ENCODE measurements around the gene TENM3.

Gene TENM3

GRCh38 chr4:182470215-182470614, 227.0 kb downstream of the TENM3 start:
- H3K36me3 ChIP-seq (ENCODE audit: low read depth), result no peaks in the 10 kb centered on the region
- no peak overlapping the region for H3K4me3 ChIP-seq (ENCODE audit: severe bottlenecking)
- no peak for TF ChIP-seq CTCF (IDR thresholded peaks at IDR 0.05; ENCODE audit: poor library complexity, severe bottlenecking)
- H3K27ac ChIP-seq (ENCODE audit: poor library complexity, severe bottlenecking), result no peak overlapping the region
- no peaks in the 10 kb centered on the region for H3K9me3 ChIP-seq (ENCODE audit: severe bottlenecking)
- ATAC-seq (ENCODE audit: low read depth) (no peak), DNase-seq (ENCODE audit: low spot score) (no peak)
- peaks cover under 1% of the 10 kb centered on the region for H3K4me1 ChIP-seq (ENCODE audit: insufficient read depth, poor library complexity, severe bottlenecking)
- no peaks in the 10 kb centered on the region for H3K27me3 ChIP-seq (ENCODE audit: insufficient read depth, poor library complexity, severe bottlenecking)

- DNase-seq (ENCODE audit: low spot score) (no peak), ATAC-seq (ENCODE audit: low read depth) (no peak)
- Histone ChIP-seq H3K36me3 (ENCODE audit: low read depth) (no peaks in the 10 kb centered on the region), H3K27ac (ENCODE audit: poor library complexity, severe bottlenecking) (no peak overlapping the region), H3K4me3 (ENCODE audit: severe bottlenecking) (no peak overlapping the region), H3K27me3 (ENCODE audit: insufficient read depth, poor library complexity, severe bottlenecking) (no peaks in the 10 kb centered on the region), H3K4me1 (ENCODE audit: insufficient read depth, poor library complexity, severe bottlenecking) (peaks cover 7% of the 10 kb centered on the region), H3K9me3 (ENCODE audit: severe bottlenecking) (no peaks in the 10 kb centered on the region)
- no peak for TF ChIP-seq CTCF (IDR thresholded peaks at IDR 0.05; ENCODE audit: poor library complexity, severe bottlenecking)
These were observed 232.3 kb downstream of the TENM3 start for GRCh38 chr4:182475539-182475938.

GRCh38 chr4:182478475-182478874, 235.3 kb downstream of the TENM3 start:
- TF ChIP-seq CTCF (IDR thresholded peaks at IDR 0.05; ENCODE audit: poor library complexity, severe bottlenecking), result peak; percentile 83
- ATAC-seq (ENCODE audit: low read depth), result peak; percentile 65; the same call in 1 of the 3 replicates
- Histone ChIP-seq H3K9me3 (ENCODE audit: severe bottlenecking) (no peaks in the 10 kb centered on the region), H3K36me3 (ENCODE audit: low read depth) (no peaks in the 10 kb centered on the region), H3K4me3 (ENCODE audit: severe bottlenecking) (no peak overlapping the region), H3K27me3 (ENCODE audit: insufficient read depth, poor library complexity, severe bottlenecking) (no peaks in the 10 kb centered on the region), H3K4me1 (ENCODE audit: insufficient read depth, poor library complexity, severe bottlenecking) (peaks cover 7% of the 10 kb centered on the region), H3K27ac (ENCODE audit: poor library complexity, severe bottlenecking) (no peak overlapping the region)
- no peak for DNase-seq (ENCODE audit: low spot score)

- no peaks in the 10 kb centered on the region for H3K4me1 ChIP-seq (ENCODE audit: insufficient read depth, poor library complexity, severe bottlenecking)
- H3K27me3 ChIP-seq (ENCODE audit: insufficient read depth, poor library complexity, severe bottlenecking), result no peaks in the 10 kb centered on the region
- no peak for ATAC-seq (ENCODE audit: low read depth)
- H3K36me3 ChIP-seq (ENCODE audit: low read depth), result no peaks in the 10 kb centered on the region
- H3K27ac ChIP-seq (ENCODE audit: poor library complexity, severe bottlenecking), result no peak overlapping the region
- DNase-seq (ENCODE audit: low spot score), result no peak
- TF ChIP-seq CTCF (IDR thresholded peaks at IDR 0.05; ENCODE audit: poor library complexity, severe bottlenecking), result no peak
- no peaks in the 10 kb centered on the region for H3K9me3 ChIP-seq (ENCODE audit: severe bottlenecking)
- H3K4me3 ChIP-seq (ENCODE audit: severe bottlenecking), result no peak overlapping the region
These were observed 240.5 kb downstream of the TENM3 start for GRCh38 chr4:182483685-182484084.

GRCh38 chr4:182486881-182487280, 243.7 kb downstream of the TENM3 start:
- Histone ChIP-seq H3K4me1 (ENCODE audit: insufficient read depth, poor library complexity, severe bottlenecking) (no peaks in the 10 kb centered on the region), H3K27me3 (ENCODE audit: insufficient read depth, poor library complexity, severe bottlenecking) (no peaks in the 10 kb centered on the region), H3K27ac (ENCODE audit: poor library complexity, severe bottlenecking) (no peak overlapping the region), H3K9me3 (ENCODE audit: severe bottlenecking) (no peaks in the 10 kb centered on the region), H3K4me3 (ENCODE audit: severe bottlenecking) (no peak overlapping the region), H3K36me3 (ENCODE audit: low read depth) (no peaks in the 10 kb centered on the region)
- no peak for ATAC-seq (ENCODE audit: low read depth)
- no peak for TF ChIP-seq CTCF (IDR thresholded peaks at IDR 0.05; ENCODE audit: poor library complexity, severe bottlenecking)
- DNase-seq (ENCODE audit: low spot score), result no peak

Measured in RWPE2 (cell line).